Esophagus squamous epithelium (tissue), 5 donors: ENCODE measurements around the gene GZMM. TPM values are rescaled to one million over a fixed set of nuclear protein-coding genes. Genes with fewer than 3 reads are reported as not detected.
A peak's percentile ranks its signal among the peaks of the same experiment; 100 is the strongest.

ENCODE experiments used
- DNase-seq: peaks from one replicate; lab custom pipeline; 2025; lab: John Stamatoyannopoulos, UW
- H3K27ac ChIP-seq, 4 donors: fragments of 200-600 bp; sonication (generic); one replicate each; pipeline ENCODE4 v1.5.1; 2016 to 2019; ENCODE audit warnings: mild to moderate bottlenecking in 1 of 4
- H3K27me3 ChIP-seq, 4 donors: fragments of 200-600 bp; sonication (generic); 1 replicate in 3 of 4; 2 replicates in 1 of 4; pipeline versions ENCODE4 v1.5.1 to v1.6.0; 2017 to 2021; ENCODE audit warnings: antibody characterized with exemption in 1 of 4
- H3K36me3 ChIP-seq, 3 donors: fragments of 200-600 bp; sonication (generic); one replicate each; pipeline ENCODE4 v1.5.1; 2016 to 2019
- H3K4me1 ChIP-seq, 3 donors: fragments of 200-600 bp; sonication (generic); one replicate each; pipeline ENCODE4 v1.5.1; 2017 to 2019
- H3K4me3 ChIP-seq, 4 donors: fragments of 200-600 bp; sonication (generic); 1 replicate in 3 of 4; 2 replicates in 1 of 4; pipeline ENCODE4 v1.5.1; 2016 to 2019; ENCODE audit warnings: mild to moderate bottlenecking in 2 of 4, moderate library complexity in 1 of 4
- H3K9me3 ChIP-seq, 3 donors: fragments of 200-600 bp; sonication (generic); one replicate each; pipeline ENCODE4 v1.5.1; 2016 to 2019
- POLR2A ChIP-seq, 4 donors: fragments of 450-650 bp; IDR thresholded peaks; one replicate each; pipeline ENCODE4 v1.6.1; 2017; ENCODE audit warnings: antibody characterized with exemption in 4 of 4, mild to moderate bottlenecking in 4 of 4, moderate library complexity in 3 of 4
- WGBS, 2 donors: methylation state at CpG; one replicate each; pipeline ENCODE4 v1.1.5; 2018; 5-methylcytosine and 5-hydroxymethylcytosine counted together
- intact Hi-C: fragments of 100-400 bp; cut with DNase I; formaldehyde crosslinking; loops from one replicate; pipeline ENCODE4 v1.15.0; 2022
- total RNA-seq, 4 donors: library from RNA; depleted of rRNA; stranded (reverse); fragments of >200 nt; gene quantifications; one replicate each; pipeline ENCODE4 v1.1.0, GENCODE V29; 2016
- TF ChIP-seq, protein P1 (sequence below), 6 experiments: fragments of 450-650 bp in 4 of 6; fragments of 200-600 bp in 2 of 6; sonication (generic) in 2 of 6; IDR thresholded peaks; one replicate each; pipeline ENCODE4 v1.5.1; 2016 to 2019; ENCODE audit warnings: antibody characterized with exemption in 6 of 6, mild to moderate bottlenecking in 4 of 6, moderate library complexity in 4 of 6
- donor health status: DM: yes; HTN: yes; CAD: no.

The GZMM gene
- under 1 TPM in 3 of 4 donors, not detected in 1; 0.48 to 0.95 (median 0.57) TPM for total RNA-seq

DNA sequence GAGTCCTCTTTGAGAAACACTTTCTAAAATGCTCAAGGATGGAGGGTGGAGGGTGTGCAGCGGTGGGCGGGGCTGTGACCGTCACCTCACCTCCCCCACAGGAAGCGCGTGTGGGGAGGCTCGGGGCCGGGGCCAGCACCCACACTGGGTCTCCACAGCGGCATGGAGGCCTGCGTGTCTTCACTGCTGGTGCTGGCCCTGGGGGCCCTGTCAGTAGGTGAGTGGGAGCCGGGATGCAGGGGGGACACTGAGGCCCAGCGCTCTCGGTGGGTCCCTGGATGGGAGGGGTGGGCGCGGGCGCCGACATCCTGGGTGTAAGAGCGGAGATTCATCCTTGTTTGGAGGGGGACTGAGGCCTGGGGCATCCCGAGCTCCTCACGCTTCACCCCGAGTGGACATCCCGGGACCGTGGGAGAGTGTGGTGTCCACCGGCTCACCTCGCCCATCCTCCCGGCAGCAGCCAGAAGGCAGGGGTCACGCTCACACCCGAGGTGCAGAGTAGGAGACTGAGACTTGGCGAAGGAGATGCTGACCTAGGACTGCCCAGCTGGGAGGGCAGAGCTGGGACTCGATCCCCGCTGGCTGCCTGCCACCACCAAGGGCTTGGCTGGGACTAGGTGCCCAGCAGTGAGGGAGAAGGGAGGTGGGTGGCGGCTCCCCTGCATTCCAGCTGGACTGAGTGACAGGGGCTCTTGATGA lies at the start of gene GZMM:
GZMM (plus strand) TSS at position 144 of the 699 bp plus-strand sequence; CDS start at position 163, 19 bp downstream.
- peaks cover 0 to 35% (median 25%) of the 10 kb centered on the region in 3 donors for H3K36me3 ChIP-seq
- H3K27me3 ChIP-seq = peaks cover 0 to 11% (median 0%) of the 10 kb centered on the region in 4 donors
- H3K27ac ChIP-seq = no peak within 1 kb of the TSS
- intact Hi-C loops = no loop called here
- no peaks in the 10 kb centered on the region for H3K9me3 ChIP-seq
- H3K4me1 ChIP-seq = peaks cover 0 to 4% (median 0%) of the 10 kb centered on the region in 3 donors
- WGBS, 2 donors = 39 to 54% methylated on average over 7 to 16 of the region's 31 CpGs
- TF ChIP-seq POLR2A (IDR thresholded peaks at IDR 0.05) = no peak
- TF ChIP-seq, protein P1, sequence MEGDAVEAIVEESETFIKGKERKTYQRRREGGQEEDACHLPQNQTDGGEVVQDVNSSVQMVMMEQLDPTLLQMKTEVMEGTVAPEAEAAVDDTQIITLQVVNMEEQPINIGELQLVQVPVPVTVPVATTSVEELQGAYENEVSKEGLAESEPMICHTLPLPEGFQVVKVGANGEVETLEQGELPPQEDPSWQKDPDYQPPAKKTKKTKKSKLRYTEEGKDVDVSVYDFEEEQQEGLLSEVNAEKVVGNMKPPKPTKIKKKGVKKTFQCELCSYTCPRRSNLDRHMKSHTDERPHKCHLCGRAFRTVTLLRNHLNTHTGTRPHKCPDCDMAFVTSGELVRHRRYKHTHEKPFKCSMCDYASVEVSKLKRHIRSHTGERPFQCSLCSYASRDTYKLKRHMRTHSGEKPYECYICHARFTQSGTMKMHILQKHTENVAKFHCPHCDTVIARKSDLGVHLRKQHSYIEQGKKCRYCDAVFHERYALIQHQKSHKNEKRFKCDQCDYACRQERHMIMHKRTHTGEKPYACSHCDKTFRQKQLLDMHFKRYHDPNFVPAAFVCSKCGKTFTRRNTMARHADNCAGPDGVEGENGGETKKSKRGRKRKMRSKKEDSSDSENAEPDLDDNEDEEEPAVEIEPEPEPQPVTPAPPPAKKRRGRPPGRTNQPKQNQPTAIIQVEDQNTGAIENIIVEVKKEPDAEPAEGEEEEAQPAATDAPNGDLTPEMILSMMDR (IDR thresholded peaks at IDR 0.05) = no peak
- DNase-seq = no peak
- peak within 1 kb of the TSS in 2 of 4 donors; percentile 21 to 26 for H3K4me3 ChIP-seq

DNA sequence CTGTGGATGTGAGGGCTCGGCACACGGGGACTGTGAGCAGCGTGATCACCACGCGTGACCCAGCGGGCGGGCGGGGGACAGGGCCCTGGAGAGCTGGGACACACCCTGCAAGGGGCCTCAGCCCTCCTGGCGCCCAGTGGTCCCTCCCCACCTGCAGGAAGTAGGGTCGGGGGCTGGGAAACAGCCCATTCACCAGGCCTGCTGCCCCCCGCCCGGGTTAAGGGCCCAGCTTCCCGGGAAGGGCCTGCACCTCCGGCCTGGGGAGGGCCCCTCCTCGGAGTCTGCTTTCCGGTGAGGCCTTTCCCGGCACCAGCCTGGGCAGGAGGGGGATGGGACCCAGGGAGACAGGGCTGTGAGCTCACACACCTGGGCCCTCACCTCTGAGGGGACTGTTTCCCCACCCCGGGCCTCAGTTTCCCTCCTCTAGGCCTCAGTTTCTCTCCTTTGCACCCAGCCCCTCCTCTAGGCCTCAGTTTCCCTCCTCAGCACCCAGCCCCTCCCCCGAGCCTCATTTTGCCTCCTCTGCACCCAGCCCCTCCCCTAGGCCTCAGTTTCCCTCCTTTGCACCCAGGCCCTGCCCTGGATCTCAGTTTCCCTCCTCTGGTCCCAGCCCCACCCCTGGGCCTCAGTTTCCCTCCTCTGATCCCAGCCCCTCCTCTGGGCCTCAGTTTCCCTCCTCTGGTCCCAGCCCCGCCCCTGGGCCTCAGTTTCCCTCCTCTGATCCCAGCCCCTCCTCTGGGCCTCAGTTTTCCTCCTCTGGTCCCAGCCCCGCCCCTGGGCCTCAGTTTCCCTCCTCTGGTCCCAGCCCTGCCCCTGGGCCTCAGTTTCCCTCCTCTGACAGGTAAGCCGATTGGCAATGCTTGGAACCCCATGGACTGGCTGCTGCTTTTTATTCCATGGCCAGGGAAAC lies 49.4 kb upstream of the GZMM start:
- intact Hi-C loops = no loop called here

DNA sequence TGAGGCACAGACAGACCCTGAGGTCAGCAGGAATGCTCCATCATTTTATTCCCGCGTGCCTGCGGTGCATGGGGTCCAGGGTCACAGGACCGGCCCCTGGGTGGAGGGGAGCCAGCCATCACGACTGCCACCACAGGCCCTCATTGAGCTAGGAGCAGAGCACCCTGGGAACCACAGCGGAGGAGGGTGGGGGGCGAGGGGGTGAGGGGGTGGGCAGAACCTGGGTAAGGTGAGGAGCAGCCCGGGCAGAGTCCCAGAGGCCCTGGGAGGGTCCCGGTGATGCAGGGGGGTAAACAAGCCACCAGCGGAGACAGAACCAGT lies 48.8 kb upstream of the GZMM start:
- no peak overlapping the region for H3K4me3 ChIP-seq
- no peak for DNase-seq
- no peaks in the 10 kb centered on the region for H3K36me3 ChIP-seq
- H3K27me3 ChIP-seq = peaks cover 7 to 57% (median 11%) of the 10 kb centered on the region in 4 donors
- TF ChIP-seq, protein P1 (IDR thresholded peaks at IDR 0.05) = no peak
- no peak for TF ChIP-seq POLR2A (IDR thresholded peaks at IDR 0.05)
- H3K4me1 ChIP-seq = peaks cover 4 to 41% (median 13%) of the 10 kb centered on the region in 3 donors
- WGBS, 2 donors = 20 to 27% methylated on average over 1 to 3 of the region's 10 CpGs
- H3K9me3 ChIP-seq = no peaks in the 10 kb centered on the region
- no peak overlapping the region for H3K27ac ChIP-seq
- intact Hi-C loops = no loop called here

More for the DNA sequence above, 49.4 kb upstream of the GZMM start:
- Histone ChIP-seq H3K27ac (no peak overlapping the region), H3K9me3 (no peaks in the 10 kb centered on the region), H3K36me3 (no peaks in the 10 kb centered on the region), H3K27me3 (peaks cover 7 to 51% (median 11%) of the 10 kb centered on the region in 4 donors), H3K4me3 (no peak overlapping the region), H3K4me1 (peaks cover 4 to 47% (median 18%) of the 10 kb centered on the region in 3 donors)
- no peak for TF ChIP-seq POLR2A (IDR thresholded peaks at IDR 0.05)
- TF ChIP-seq, protein P1 (IDR thresholded peaks at IDR 0.05) = no peak
- 69 to 73% methylated on average over 4 to 5 of the region's 22 CpGs for WGBS, 2 donors
- no peak for DNase-seq

DNA sequence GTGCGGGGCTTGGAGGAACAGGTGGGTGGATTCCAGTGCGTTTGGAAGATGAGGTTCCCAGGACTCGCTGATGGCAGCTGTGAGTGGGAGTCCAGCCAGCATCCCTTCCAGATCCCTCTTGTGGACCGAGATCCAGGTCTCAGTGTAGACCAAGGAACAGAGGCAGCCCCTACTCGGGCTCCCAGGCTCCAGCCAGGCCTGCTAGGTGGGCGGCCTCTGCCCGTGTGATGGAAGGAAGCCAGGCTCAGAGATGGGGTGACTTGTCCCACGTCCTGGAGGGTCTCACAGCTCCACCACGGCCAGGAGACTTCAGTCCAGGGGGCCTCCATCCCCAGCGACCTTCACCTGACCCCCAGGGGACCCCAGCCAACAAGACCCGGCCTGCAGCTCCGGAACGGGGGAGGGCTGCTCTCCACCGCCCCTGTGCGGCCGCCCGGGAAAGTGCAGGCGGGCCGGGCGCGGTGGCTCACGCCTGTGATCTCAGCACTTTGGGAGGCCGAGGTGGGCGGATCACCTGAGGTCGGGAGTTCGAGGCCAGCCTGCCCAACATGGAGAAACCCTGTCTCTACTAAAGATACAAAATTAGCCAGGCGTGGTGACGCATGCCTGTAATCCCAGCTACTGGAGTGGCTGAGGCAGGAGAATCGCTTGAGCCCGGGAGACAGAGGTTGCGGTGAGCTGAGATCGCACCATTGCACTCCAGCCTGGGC lies 48.3 kb upstream of the GZMM start:
- TF ChIP-seq, protein P1 (IDR thresholded peaks at IDR 0.05) = peak; percentile 30 to 83 (median 58)
- no peak for TF ChIP-seq POLR2A (IDR thresholded peaks at IDR 0.05)
- Histone ChIP-seq H3K4me3 (no peak overlapping the region), H3K9me3 (no peaks in the 10 kb centered on the region), H3K27ac (no peak overlapping the region), H3K36me3 (no peaks in the 10 kb centered on the region), H3K27me3 (peaks cover 7 to 59% (median 11%) of the 10 kb centered on the region in 4 donors), H3K4me1 (peaks cover 4 to 38% (median 13%) of the 10 kb centered on the region in 3 donors)
- no peak for DNase-seq
- intact Hi-C loops = no loop called here
- WGBS, 2 donors = 19 to 49% methylated on average over 5 to 7 of the region's 32 CpGs
